HG03521 (cell line): Measurements from ENCODE around the gene HELLS.
"Not testable (repeated sequence)": the region's sequence is repeated elsewhere in the genome, so short reads cannot be mapped to it uniquely, and the experiment has no call there.

Experiments used
- ATAC-seq: cut with Tn5 transposase; IDR thresholded peaks from one replicate; pipeline ENCODE4 v1.9.1; 2021; ENCODE audit warnings: mild to moderate bottlenecking, moderate library complexity; ENCODE audit not compliant: unreplicated experiment

HELLS gene

GRCh38 chr10:94545391-94546048 lies at the start of gene HELLS:
Gene HELLS, plus strand, starts transcription at chr10:94545788. Its CDS starts 134 bp downstream, at chr10:94545922.
- ATAC-seq: peak; percentile 72

GRCh38 chr10:94496010-94496409 lies 49.6 kb upstream of the HELLS start:
- ATAC-seq: no peak

- no peak for ATAC-seq
Measured at GRCh38 chr10:94496646-94497045, 48.9 kb upstream of the HELLS start.

- no peak for ATAC-seq
Measured at GRCh38 chr10:94500063-94500462, 45.5 kb upstream of the HELLS start.

GRCh38 chr10:94521276-94522250 lies 24.0 kb upstream of the HELLS start:
- no peak for ATAC-seq

- ATAC-seq: no peak
Measured at GRCh38 chr10:94524146-94524545, 21.4 kb upstream of the HELLS start.

GRCh38 chr10:94524711-94525110 lies 20.9 kb upstream of the HELLS start:
- no peak for ATAC-seq

GRCh38 chr10:94531550-94531949 lies 14.0 kb upstream of the HELLS start:
- ATAC-seq: not testable (repeated sequence)

GRCh38 chr10:94533027-94533426 lies 12.6 kb upstream of the HELLS start:
- ATAC-seq: no peak

GRCh38 chr10:94542282-94542681 lies 3.3 kb upstream of the HELLS start:
- not testable (repeated sequence) for ATAC-seq

GRCh38 chr10:94546049-94546900 lies 687 bp downstream of the HELLS start:
- peak; percentile 7 for ATAC-seq

GRCh38 chr10:94546901-94547185 lies 1.3 kb downstream of the HELLS start:
- no peak for ATAC-seq

- ATAC-seq: no peak
Measured at GRCh38 chr10:94549221-94549620, 3.6 kb downstream of the HELLS start.

- ATAC-seq: not testable (repeated sequence)
Measured at GRCh38 chr10:94567714-94568307, 22.2 kb downstream of the HELLS start.

- ATAC-seq: no peak
Measured at GRCh38 chr10:94571081-94571480, 25.5 kb downstream of the HELLS start.

- no peak for ATAC-seq
Measured at GRCh38 chr10:94571528-94571927, 25.9 kb downstream of the HELLS start.

- ATAC-seq: no peak
Measured at GRCh38 chr10:94578790-94579189, 33.2 kb downstream of the HELLS start.

GRCh38 chr10:94583124-94583523 lies 37.5 kb downstream of the HELLS start:
- no peak for ATAC-seq

GRCh38 chr10:94591461-94592205 lies 46.0 kb downstream of the HELLS start:
- peak; percentile 42 for ATAC-seq
